Spleen (tissue), 7 donors: Measurements from ENCODE around the gene CPNE9.

Experiments
- CTCF ChIP-seq, 11 experiments: fragments of 200-600 bp in 7 of 11; fragments of 450-650 bp in 4 of 11; sonication (generic) in 4 of 11; IDR thresholded peaks in 8 of 11; conservative IDR thresholded peaks in 3 of 11; 1 replicate in 7 of 11; 2 replicates in 4 of 11; pipeline versions ENCODE4 v1.4.0 to v1.8.0; 2016 to 2021; ENCODE audit warnings: antibody characterized with exemption in 11 of 11, inconsistent platforms in 4 of 11, mild to moderate bottlenecking in 1 of 11
- POLR2A ChIP-seq, 3 donors: fragments of 450-650 bp; IDR thresholded peaks; one replicate each; pipeline ENCODE4 v1.5.1; 2017; ENCODE audit warnings: antibody characterized with exemption in 3 of 3, mild to moderate bottlenecking in 1 of 3
- POLR2AphosphoS5 ChIP-seq, 3 donors: sonication (generic); formaldehyde crosslinking; IDR thresholded peaks; one replicate each; pipeline ENCODE4 v1.5.1; 2017; ENCODE audit warnings: antibody characterized with exemption in 3 of 3
- donor health status: DM: no; HTN: no; CAD: no; lungs with moderate emphysema.
- donor health status: DM: no; HTN: no; CAD: no.
- donor health status: DM: no; HTN: no; CAD: no.

- TF ChIP-seq CTCF (IDR thresholded peaks at IDR 0.05 in 8 of 11, conservative IDR thresholded peaks at IDR 0.05 in 3 of 11): no peak
- no peak for TF ChIP-seq POLR2A (IDR thresholded peaks at IDR 0.05)
- TF ChIP-seq POLR2AphosphoS5 (IDR thresholded peaks at IDR 0.05): no peak
Measured at GRCh38 chr3:9778143-9779074, 74.8 kb downstream of the CPNE9 start.
